Measurements from ENCODE around the gene CDK5RAP1. TPM values are rescaled to one million over a fixed set of nuclear protein-coding genes. Genes with fewer than 3 reads are reported as not detected.

The CDK5RAP1 gene
- total and polyA plus RNA-seq, 8 donors = 12.0 to 38.7 (median 19.6) TPM

DNA sequence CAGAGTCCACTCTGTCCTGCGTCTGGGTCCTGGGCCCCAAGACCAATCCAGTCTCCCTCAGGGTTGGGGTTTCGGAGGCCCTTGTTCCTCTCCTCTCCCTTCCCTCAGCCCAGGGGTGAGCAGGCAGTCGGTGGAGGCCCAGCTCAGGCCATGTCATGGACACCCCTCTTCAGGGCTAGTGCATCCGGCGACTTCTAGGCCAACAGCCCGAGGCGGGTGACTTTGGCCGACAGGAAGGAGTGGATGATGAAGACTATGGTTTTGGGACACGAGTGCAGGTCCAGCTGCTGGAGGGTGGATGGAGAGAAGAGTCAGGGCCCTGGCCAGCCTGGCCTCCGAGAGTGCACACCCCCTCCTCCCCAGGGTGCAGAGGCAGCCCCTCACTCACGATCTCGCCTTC is 7.0 kb upstream of the CDK5RAP1 start:
- Histone ChIP-seq H3K4me3 (no peak overlapping the region), H3K27me3 (no peaks in the 10 kb centered on the region), H3K4me1 (peaks cover 0 to 14% (median 0%) of the 10 kb centered on the region in 4 donors), H3K9me3 (no peaks in the 10 kb centered on the region), H3K36me3 (peaks cover 17 to 77% (median 62%) of the 10 kb centered on the region in 4 donors), H3K27ac (no peak overlapping the region)
- TF ChIP-seq EP300 (IDR thresholded peaks at IDR 0.05) (no peak), POLR2AphosphoS5 (IDR thresholded peaks at IDR 0.05) (no peak), POLR2A (IDR thresholded peaks at IDR 0.05) (no peak)
- TF ChIP-seq, protein P1, sequence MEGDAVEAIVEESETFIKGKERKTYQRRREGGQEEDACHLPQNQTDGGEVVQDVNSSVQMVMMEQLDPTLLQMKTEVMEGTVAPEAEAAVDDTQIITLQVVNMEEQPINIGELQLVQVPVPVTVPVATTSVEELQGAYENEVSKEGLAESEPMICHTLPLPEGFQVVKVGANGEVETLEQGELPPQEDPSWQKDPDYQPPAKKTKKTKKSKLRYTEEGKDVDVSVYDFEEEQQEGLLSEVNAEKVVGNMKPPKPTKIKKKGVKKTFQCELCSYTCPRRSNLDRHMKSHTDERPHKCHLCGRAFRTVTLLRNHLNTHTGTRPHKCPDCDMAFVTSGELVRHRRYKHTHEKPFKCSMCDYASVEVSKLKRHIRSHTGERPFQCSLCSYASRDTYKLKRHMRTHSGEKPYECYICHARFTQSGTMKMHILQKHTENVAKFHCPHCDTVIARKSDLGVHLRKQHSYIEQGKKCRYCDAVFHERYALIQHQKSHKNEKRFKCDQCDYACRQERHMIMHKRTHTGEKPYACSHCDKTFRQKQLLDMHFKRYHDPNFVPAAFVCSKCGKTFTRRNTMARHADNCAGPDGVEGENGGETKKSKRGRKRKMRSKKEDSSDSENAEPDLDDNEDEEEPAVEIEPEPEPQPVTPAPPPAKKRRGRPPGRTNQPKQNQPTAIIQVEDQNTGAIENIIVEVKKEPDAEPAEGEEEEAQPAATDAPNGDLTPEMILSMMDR (IDR thresholded peaks at IDR 0.05) = no peak
- intact Hi-C loops (cut with DNase I; ENCODE audit: low total_unique reads) = no loop called here
- WGBS, 5 donors = 83 to 94% (median 91%) methylated on average over 3 to 12 of the region's 12 CpGs
- DNase-seq = no peak

DNA sequence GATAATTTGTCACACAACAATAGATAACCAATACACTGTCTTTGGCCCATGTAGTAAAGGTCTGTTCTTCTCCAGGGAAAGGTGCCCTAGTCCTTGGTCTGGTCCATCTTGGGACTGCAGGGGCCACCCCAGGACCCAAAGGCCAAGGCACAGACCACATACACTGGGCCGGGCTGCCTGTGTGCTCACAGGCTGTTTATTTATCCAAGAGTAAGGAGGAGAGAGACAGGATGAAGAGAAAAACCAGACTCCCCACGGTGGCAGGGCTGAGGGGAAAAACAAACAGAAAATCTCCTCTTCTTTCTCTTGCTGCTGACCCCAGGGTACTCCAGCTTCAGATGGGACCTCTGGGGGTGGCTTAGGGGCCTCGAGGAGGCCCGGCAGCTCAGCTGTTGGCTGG is 6.5 kb upstream of the CDK5RAP1 start:
- no peak for TF ChIP-seq POLR2AphosphoS5 (IDR thresholded peaks at IDR 0.05)
- no peak for TF ChIP-seq POLR2A (IDR thresholded peaks at IDR 0.05)
- TF ChIP-seq, protein P1 (IDR thresholded peaks at IDR 0.05) = no peak
- TF ChIP-seq EP300 (IDR thresholded peaks at IDR 0.05) = no peak
- Histone ChIP-seq H3K9me3 (no peaks in the 10 kb centered on the region), H3K27me3 (no peaks in the 10 kb centered on the region), H3K36me3 (peaks cover 17 to 72% (median 61%) of the 10 kb centered on the region in 4 donors), H3K4me1 (peaks cover 0 to 14% (median 1%) of the 10 kb centered on the region in 4 donors), H3K4me3 (no peak overlapping the region), H3K27ac (no peak overlapping the region)
- 43 to 67% (median 59%) methylated on average over 2 to 4 of the region's 4 CpGs for WGBS, 5 donors
- DNase-seq = no peak
- intact Hi-C loops (cut with DNase I; ENCODE audit: low total_unique reads) = no loop called here

DNA sequence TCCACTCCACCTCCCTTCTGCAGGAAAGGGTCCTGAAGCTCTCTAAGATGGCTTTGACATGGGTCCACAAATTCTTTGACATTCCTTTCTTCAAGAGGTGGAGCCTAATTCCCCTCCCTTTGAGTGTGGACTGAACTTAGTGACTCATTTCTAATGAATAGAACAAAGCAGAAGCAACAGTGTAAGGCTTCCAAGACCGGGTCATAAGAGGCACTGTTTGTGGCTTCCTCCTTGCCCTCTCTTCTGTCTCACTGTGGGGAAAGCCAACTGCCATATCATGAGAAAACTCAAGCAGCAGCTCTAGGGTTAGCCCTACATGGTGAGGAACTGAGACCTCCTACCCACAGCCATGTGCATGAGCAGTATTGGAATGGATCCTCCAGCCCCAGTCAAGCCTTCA is 5.9 kb upstream of the CDK5RAP1 start:
- TF ChIP-seq EP300 (IDR thresholded peaks at IDR 0.05) = no peak
- TF ChIP-seq POLR2AphosphoS5 (IDR thresholded peaks at IDR 0.05) = no peak
- TF ChIP-seq, protein P1 (IDR thresholded peaks at IDR 0.05) = no peak
- TF ChIP-seq POLR2A (IDR thresholded peaks at IDR 0.05) = no peak
- Histone ChIP-seq H3K4me1 (peaks cover 2 to 18% (median 5%) of the 10 kb centered on the region in 4 donors), H3K9me3 (no peaks in the 10 kb centered on the region), H3K4me3 (no peak overlapping the region), H3K27me3 (no peaks in the 10 kb centered on the region), H3K36me3 (peaks cover 13 to 66% (median 56%) of the 10 kb centered on the region in 4 donors), H3K27ac (no peak overlapping the region)
- DNase-seq = no peak
- intact Hi-C loops (cut with DNase I; ENCODE audit: low total_unique reads) = no loop called here
- WGBS, 5 donors = 79 to 90% (median 83%) methylated on average over 1 of the region's 1 CpG

DNA sequence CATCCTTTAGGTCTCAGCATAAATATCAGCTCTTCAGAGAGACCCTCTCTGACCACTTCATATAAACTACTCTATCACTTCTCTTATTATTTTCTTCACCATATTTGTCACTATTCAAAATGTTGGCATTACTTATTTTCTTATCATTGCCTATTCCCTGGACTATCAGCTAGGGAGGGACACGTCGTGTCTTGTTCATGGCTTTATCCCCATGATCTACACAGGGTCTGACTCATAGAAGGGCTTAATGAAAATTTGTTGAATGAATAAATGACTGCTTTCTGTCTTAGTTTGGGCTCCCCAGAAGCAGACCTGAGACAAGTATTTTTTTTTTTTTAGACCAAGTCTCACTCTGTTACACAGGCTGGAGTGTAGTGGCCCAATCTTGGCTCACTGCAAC is 3.0 kb upstream of the CDK5RAP1 start:
- Histone ChIP-seq H3K36me3 (peaks cover 0 to 37% (median 30%) of the 10 kb centered on the region in 4 donors), H3K4me3 (no peak overlapping the region), H3K4me1 (peaks cover 24 to 40% (median 29%) of the 10 kb centered on the region in 4 donors), H3K27ac (no peak overlapping the region), H3K9me3 (no peaks in the 10 kb centered on the region), H3K27me3 (no peaks in the 10 kb centered on the region)
- DNase-seq = no peak
- intact Hi-C loops (cut with DNase I; ENCODE audit: low total_unique reads) = no loop called here
- TF ChIP-seq POLR2A (IDR thresholded peaks at IDR 0.05) (no peak), POLR2AphosphoS5 (IDR thresholded peaks at IDR 0.05) (no peak), EP300 (IDR thresholded peaks at IDR 0.05) (no peak)
- TF ChIP-seq, protein P1 (IDR thresholded peaks at IDR 0.05) = no peak
- 84 to 92% (median 91%) methylated on average over 2 of the region's 2 CpGs for WGBS, 5 donors
